A549 treated with RU486 at 1 μM for 4 hours (cell line): ENCODE results near the gene NMBR. TPM values are rescaled to one million over a fixed set of nuclear protein-coding genes. Genes with fewer than 3 reads are reported as not detected.

Experiments used
- total RNA-seq: library from RNA; stranded (reverse); fragments of 200-300 nt; extraction: Qiagen RNA extraction; gene quantifications from 5 replicates; pipeline ENCODE4 v1.2.3, GENCODE V29; 2022; ENCODE audit warnings: low read depth

NMBR gene
- total RNA-seq, result not detected in 5 replicates

GRCh38 chr6:142146828-142147662, at the start of gene NMBR, which contains the start of gene VTA1:
Gene NMBR, minus strand, starts transcription at chr6:142147122. Its CDS starts 58,464 bp downstream, at chr6:142088658.
Gene VTA1, plus strand, starts transcription at chr6:142147263. Its CDS starts 25 bp downstream, at chr6:142147288.

GRCh38 chr6:142132625-142133024, 14.3 kb downstream of the NMBR start, which contains the start of gene GJE1:
Gene GJE1, plus strand, starts transcription at chr6:142132925. Its CDS starts 234 bp downstream, at chr6:142133159.

Other genes starting within 250 kb of the NMBR start
- gene GJE1, start 14.2 kb downstream of the NMBR start, total RNA-seq, result not detected in 5 replicates
- gene VTA1, start 141 bp upstream of the NMBR start, total RNA-seq, result 28.9 to 48.4 TPM (median 44.0 TPM) in 5 replicates
- gene ADGRG6, start 154.9 kb upstream of the NMBR start, total RNA-seq, result 22.6 to 55.5 TPM (median 50.3 TPM) in 5 replicates